ENCODE results near the gene PHACTR3.

Gene PHACTR3

DNA sequence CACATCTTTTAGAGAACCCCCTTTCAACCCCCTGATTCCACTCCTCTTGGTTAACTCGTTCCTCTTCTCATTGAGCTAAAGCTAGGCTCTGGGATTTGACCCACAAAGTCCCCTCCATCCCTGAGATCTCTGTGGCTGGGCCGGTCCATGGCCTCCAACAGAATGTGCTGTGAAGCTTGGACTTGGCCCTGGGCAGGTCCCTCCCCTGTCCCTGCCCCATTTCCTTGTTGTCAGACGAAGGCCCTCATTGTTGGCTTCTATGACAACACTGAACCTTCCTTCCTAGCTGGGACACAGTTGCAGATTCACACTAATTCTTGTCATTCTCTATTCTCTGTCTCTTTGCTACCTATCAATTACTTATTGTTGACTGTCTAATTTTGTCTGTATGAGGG lies 173.0 kb downstream of the PHACTR3 start:
- TF ChIP-seq CTCF (IDR thresholded peaks at IDR 0.05; ENCODE audit: poor library complexity, severe bottlenecking), result no peak
- Histone ChIP-seq H3K36me3 (ENCODE audit: low read depth) (no peaks in the 10 kb centered on the region), H3K4me3 (ENCODE audit: severe bottlenecking) (no peak overlapping the region), H3K4me1 (ENCODE audit: insufficient read depth, poor library complexity, severe bottlenecking) (no peaks in the 10 kb centered on the region), H3K27ac (ENCODE audit: poor library complexity, severe bottlenecking) (no peak overlapping the region), H3K9me3 (ENCODE audit: severe bottlenecking) (no peaks in the 10 kb centered on the region), H3K27me3 (ENCODE audit: insufficient read depth, poor library complexity, severe bottlenecking) (peaks cover 9% of the 10 kb centered on the region)
- peak; percentile 49 for DNase-seq (ENCODE audit: low spot score)
- no peak for ATAC-seq (ENCODE audit: low read depth)

- Histone ChIP-seq H3K9me3 (ENCODE audit: severe bottlenecking) (no peaks in the 10 kb centered on the region), H3K27me3 (ENCODE audit: insufficient read depth, poor library complexity, severe bottlenecking) (peaks cover 9% of the 10 kb centered on the region), H3K4me3 (ENCODE audit: severe bottlenecking) (no peak overlapping the region), H3K36me3 (ENCODE audit: low read depth) (no peaks in the 10 kb centered on the region), H3K4me1 (ENCODE audit: insufficient read depth, poor library complexity, severe bottlenecking) (no peaks in the 10 kb centered on the region), H3K27ac (ENCODE audit: poor library complexity, severe bottlenecking) (no peak overlapping the region)
- DNase-seq (ENCODE audit: low spot score), result peak; percentile 78
- no peak for ATAC-seq (ENCODE audit: low read depth)
- TF ChIP-seq CTCF (IDR thresholded peaks at IDR 0.05; ENCODE audit: poor library complexity, severe bottlenecking), result no peak
Observed at GRCh38 chr20:59777814-59778575, 173.7 kb downstream of the PHACTR3 start.

GRCh38 chr20:59778615-59779200 lies 174.4 kb downstream of the PHACTR3 start:
- H3K4me3 ChIP-seq (ENCODE audit: severe bottlenecking), result no peak overlapping the region
- no peak for ATAC-seq (ENCODE audit: low read depth)

DNA sequence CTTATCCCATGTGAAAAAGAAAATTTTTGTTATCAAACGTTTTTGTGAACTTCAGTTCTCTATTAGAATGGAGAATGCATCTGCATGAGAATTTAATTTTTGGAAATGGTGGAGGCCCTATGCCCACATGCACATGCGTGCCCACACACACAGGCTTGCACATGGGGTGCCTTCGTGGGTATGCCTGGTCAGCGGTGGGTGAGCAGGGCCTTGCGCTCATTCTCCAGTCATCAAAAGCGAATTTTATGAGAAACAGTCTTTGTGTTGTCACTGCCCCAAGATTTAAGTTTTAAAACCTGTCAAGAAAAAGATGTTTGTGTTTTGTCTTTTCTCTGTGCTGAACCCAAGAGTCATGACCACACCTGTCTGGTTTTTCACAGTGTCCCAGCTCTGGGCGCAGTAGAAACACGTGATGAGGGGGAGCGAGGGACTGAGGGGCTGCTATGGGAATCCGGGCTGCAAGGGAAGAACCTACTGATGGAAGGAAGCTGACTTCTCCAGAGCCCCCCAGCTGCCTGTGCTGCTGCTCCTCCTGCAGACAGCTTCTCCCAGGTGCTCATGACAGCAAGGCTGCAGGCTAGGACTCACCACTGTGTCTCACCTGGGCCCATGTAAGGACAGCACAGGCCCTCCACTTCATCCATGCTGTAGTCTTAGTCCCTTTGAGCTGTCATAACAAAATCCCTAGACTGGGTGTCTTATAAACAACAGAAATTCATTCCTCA lies 175.5 kb downstream of the PHACTR3 start:
- no peaks in the 10 kb centered on the region for H3K36me3 ChIP-seq (ENCODE audit: low read depth)
- no peaks in the 10 kb centered on the region for H3K4me1 ChIP-seq (ENCODE audit: insufficient read depth, poor library complexity, severe bottlenecking)
- no peak for TF ChIP-seq CTCF (IDR thresholded peaks at IDR 0.05; ENCODE audit: poor library complexity, severe bottlenecking)
- no peak for ATAC-seq (ENCODE audit: low read depth)
- peak; percentile 60 for DNase-seq (ENCODE audit: low spot score)
- H3K27ac ChIP-seq (ENCODE audit: poor library complexity, severe bottlenecking), result no peak overlapping the region
- H3K9me3 ChIP-seq (ENCODE audit: severe bottlenecking), result no peaks in the 10 kb centered on the region
- H3K4me3 ChIP-seq (ENCODE audit: severe bottlenecking), result no peak overlapping the region
- H3K27me3 ChIP-seq (ENCODE audit: insufficient read depth, poor library complexity, severe bottlenecking), result no peaks in the 10 kb centered on the region

More at GRCh38 chr20:59778615-59779200, 174.4 kb downstream of the PHACTR3 start:
- Histone ChIP-seq H3K27ac (ENCODE audit: poor library complexity, severe bottlenecking) (no peak overlapping the region), H3K4me1 (ENCODE audit: insufficient read depth, poor library complexity, severe bottlenecking) (no peaks in the 10 kb centered on the region), H3K36me3 (ENCODE audit: low read depth) (no peaks in the 10 kb centered on the region), H3K9me3 (ENCODE audit: severe bottlenecking) (no peaks in the 10 kb centered on the region), H3K27me3 (ENCODE audit: insufficient read depth, poor library complexity, severe bottlenecking) (peaks cover 7% of the 10 kb centered on the region)
- no peak for TF ChIP-seq CTCF (IDR thresholded peaks at IDR 0.05; ENCODE audit: poor library complexity, severe bottlenecking)
- peak; percentile 66 for DNase-seq (ENCODE audit: low spot score)
